C4-2B (cell line): ENCODE data around the gene TEX11.
A peak's percentile ranks its signal among the peaks of the same experiment; 100 is the strongest.
"Not testable (repeated sequence)": the region's sequence is repeated elsewhere in the genome, so short reads cannot be mapped to it uniquely, and the experiment has no call there.

ENCODE experiments used
- H3K27ac ChIP-seq: fragments of 450-650 bp; 2 replicates; pipeline ENCODE4 v1.5.1; 2017
- CTCF ChIP-seq: fragments of 450-650 bp; conservative IDR thresholded peaks from 2 replicates; pipeline ENCODE4 v1.5.1; 2017; ENCODE audit warnings: mild to moderate bottlenecking
- ZFX ChIP-seq: fragments of 450-650 bp; IDR thresholded peaks from 2 replicates; pipeline ENCODE4 v1.6.1; 2017

Gene TEX11

GRCh38 chrX:70527610-70528345 lies 380.7 kb downstream of the TEX11 start:
- TF ChIP-seq CTCF (no peak), ZFX (no peak)
- no peak overlapping the region for H3K27ac ChIP-seq

DNA sequence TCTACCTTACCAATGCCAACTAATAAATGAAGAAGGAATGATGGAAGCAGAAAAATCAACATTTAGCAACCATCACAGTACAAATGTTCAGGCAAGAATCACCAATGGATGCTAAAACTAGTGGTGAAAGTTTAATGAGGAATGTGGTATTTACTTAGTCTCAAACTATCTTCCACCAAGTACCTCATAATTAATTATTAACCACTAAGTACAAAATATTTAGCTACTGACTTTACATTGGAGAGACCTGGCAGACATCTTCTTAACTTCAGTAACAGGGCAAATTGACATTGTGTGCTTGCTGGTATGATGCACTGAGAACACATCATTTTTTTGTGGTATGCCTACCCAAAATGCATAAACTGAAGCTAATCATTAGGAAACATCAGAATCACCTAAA lies 381.5 kb downstream of the TEX11 start:
- no peak for TF ChIP-seq ZFX
- no peak for TF ChIP-seq CTCF
- no peak overlapping the region for H3K27ac ChIP-seq

DNA sequence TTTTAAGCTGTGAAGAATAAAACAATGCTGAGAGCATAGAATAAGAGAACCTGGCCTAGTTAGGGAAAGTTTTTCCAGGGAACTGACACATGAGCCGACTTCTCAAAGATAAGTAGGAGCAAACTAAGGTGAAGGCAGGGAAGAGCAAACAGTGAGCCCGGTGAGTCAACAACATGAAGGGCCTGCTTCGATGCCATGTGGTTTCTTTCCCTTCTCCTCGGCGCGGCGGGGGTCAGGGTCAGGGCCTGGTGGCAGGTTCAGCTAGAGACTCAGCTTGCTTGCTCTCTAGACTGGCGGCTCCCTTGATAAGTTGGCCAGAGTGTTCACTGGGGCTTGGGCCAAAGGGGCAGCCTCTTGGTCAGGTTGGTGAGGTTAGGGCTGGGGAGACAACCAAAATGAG lies 382.8 kb downstream of the TEX11 start:
- H3K27ac ChIP-seq = peak overlapping the region; percentile 22
- TF ChIP-seq CTCF = no peak
- no peak for TF ChIP-seq ZFX

- not testable (repeated sequence) for H3K27ac ChIP-seq
These were observed 392.8 kb downstream of the TEX11 start for GRCh38 chrX:70515692-70516091.

DNA sequence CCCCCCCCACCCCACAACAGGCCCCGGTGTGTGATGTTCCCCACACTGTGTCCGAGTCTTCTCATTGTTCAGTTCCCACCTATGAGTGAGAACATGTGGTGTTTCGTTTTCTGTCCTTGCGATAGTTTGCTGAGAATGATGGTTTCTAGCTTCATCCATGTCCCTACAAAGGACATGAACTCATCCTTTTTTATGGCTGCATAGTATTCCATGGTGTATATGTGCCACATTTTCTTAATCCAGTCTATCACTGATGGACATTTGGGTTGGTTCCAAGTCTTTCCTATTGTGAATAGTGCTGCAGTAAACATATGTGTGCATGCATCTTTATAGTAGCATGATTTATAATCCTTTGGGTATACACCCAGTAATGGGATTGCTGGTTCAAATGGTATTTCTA lies 393.2 kb downstream of the TEX11 start:
- H3K27ac ChIP-seq = not testable (repeated sequence)

- H3K27ac ChIP-seq = no peak overlapping the region; the same call in 1 of the 2 replicates
- TF ChIP-seq ZFX = no peak
- no peak for TF ChIP-seq CTCF
These were observed 399.4 kb downstream of the TEX11 start for GRCh38 chrX:70509078-70509477.

GRCh38 chrX:70508296-70508911 lies 400.1 kb downstream of the TEX11 start:
- no peak overlapping the region; the same call in 1 of the 2 replicates for H3K27ac ChIP-seq

DNA sequence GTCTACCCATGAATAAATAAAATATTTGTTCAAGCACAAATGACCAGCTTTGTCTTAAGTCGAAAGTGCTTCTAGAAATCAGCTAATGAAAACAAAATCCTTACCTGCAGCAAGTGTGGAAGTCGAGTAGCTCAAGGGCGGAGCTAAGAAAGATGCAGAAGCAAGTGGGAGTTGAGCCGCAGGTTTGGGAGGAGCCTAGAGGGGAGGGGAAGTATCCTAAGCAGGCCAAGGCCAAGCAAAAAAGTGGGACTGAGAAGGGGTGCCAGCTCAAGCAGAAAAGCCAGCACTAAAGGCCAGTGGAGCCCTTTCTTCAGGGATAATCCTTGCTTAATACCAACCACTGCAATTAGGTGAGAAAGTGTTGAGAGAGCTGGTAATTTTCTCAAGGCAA lies 403.1 kb downstream of the TEX11 start:
- no peak overlapping the region for H3K27ac ChIP-seq
- TF ChIP-seq ZFX (no peak), CTCF (no peak)

More at GRCh38 chrX:70508296-70508911, 400.1 kb downstream of the TEX11 start:
- no peak for TF ChIP-seq CTCF
- no peak for TF ChIP-seq ZFX
